ENCODE results near the gene METTL4. TPM values are rescaled to one million over a fixed set of nuclear protein-coding genes. Genes with fewer than 3 reads are reported as not detected.

Gene METTL4
- total RNA-seq: 10 to 100 TPM; 22.1 to 23.7 TPM

- CTCF ChIA-PET: interaction anchor here (0.9 to 3.1 kb wide), 5 partner anchors 9 to 86 kb away, joined by 3 to 9 read pairs (median 3); no protein-coding TSS in a partner anchor
- peak within 1 kb of the TSS; percentile 96 for H3K27ac Mint-ChIP-seq
- DNase-seq: peak; percentile 87
- H3K27me3 Mint-ChIP-seq: no peaks in the 10 kb centered on the region
- peak within 1 kb of the TSS; percentile 95 for H3K4me3 Mint-ChIP-seq
- POLR2A ChIA-PET: interaction anchor here (0.6 to 7.5 kb wide), 32 partner anchors 8 to 1914 kb away, joined by 3 to 195 read pairs (median 4); partner anchors contain the start of genes MYL12A, SMCHD1 and TYMS
- no peaks in the 10 kb centered on the region for H3K9me3 Mint-ChIP-seq
- peaks cover 66% of the 10 kb centered on the region for H3K36me3 Mint-ChIP-seq (ENCODE audit: low read depth)
- H3K4me1 Mint-ChIP-seq: peaks cover 55% of the 10 kb centered on the region
Observed at GRCh38 chr18:2571200-2572170, at the start of gene METTL4, which contains the start of gene NDC80. TSS of gene METTL4 (minus strand) at chr18:2571505. CDS start at chr18:2567216, 4,289 bp downstream. TSS of gene NDC80 (plus strand) at chr18:2571557. CDS start at chr18:2572986, 1,429 bp downstream.

- ChIA-PET POLR2A (interaction anchor here (1.5 to 1.9 kb wide), 2 partner anchors 23 to 38 kb away, joined by 4 to 11 read pairs; partner anchors contain the start of gene SMCHD1), CTCF (no interaction called here)
- Mint-ChIP-seq H3K27me3 (no peaks in the 10 kb centered on the region), H3K9me3 (no peaks in the 10 kb centered on the region), H3K36me3 (ENCODE audit: low read depth) (peaks cover 45% of the 10 kb centered on the region), H3K27ac (no peak overlapping the region), H3K4me1 (no peaks in the 10 kb centered on the region), H3K4me3 (no peak overlapping the region)
- no peak for DNase-seq
Observed at GRCh38 chr18:2618009-2618408, 46.7 kb upstream of the METTL4 start.

GRCh38 chr18:2617401-2617998 is 46.2 kb upstream of the METTL4 start:
- no peaks in the 10 kb centered on the region for H3K27me3 Mint-ChIP-seq
- no peaks in the 10 kb centered on the region for H3K9me3 Mint-ChIP-seq
- POLR2A ChIA-PET: interaction anchor here (1.3 to 1.9 kb wide), 3 partner anchors 19 to 39 kb away, joined by 4 to 11 read pairs (median 5); partner anchors contain the start of gene SMCHD1
- CTCF ChIA-PET: no interaction called here
- peaks cover 50% of the 10 kb centered on the region for H3K36me3 Mint-ChIP-seq (ENCODE audit: low read depth)
- H3K27ac Mint-ChIP-seq: no peak overlapping the region
- H3K4me3 Mint-ChIP-seq: no peak overlapping the region
- no peak for DNase-seq
- peaks cover 1% of the 10 kb centered on the region for H3K4me1 Mint-ChIP-seq

- Mint-ChIP-seq H3K4me3 (no peak overlapping the region), H3K4me1 (peaks cover 11% of the 10 kb centered on the region), H3K27ac (no peak overlapping the region), H3K27me3 (no peaks in the 10 kb centered on the region), H3K9me3 (no peaks in the 10 kb centered on the region), H3K36me3 (ENCODE audit: low read depth) (peaks cover 81% of the 10 kb centered on the region)
- ChIA-PET POLR2A (no interaction called here), CTCF (no interaction called here)
- no peak for DNase-seq
Observed at GRCh38 chr18:2612996-2613395, 41.7 kb upstream of the METTL4 start.

- Mint-ChIP-seq H3K9me3 (no peaks in the 10 kb centered on the region), H3K4me3 (no peak overlapping the region), H3K36me3 (ENCODE audit: low read depth) (peaks cover 70% of the 10 kb centered on the region), H3K27ac (no peak overlapping the region), H3K27me3 (no peaks in the 10 kb centered on the region), H3K4me1 (peaks cover 23% of the 10 kb centered on the region)
- POLR2A ChIA-PET: interaction anchor here (1.2 kb wide), 1 partner anchor 45 kb away, joined by 3 read pairs; the partner anchor contains the start of gene SMCHD1
- CTCF ChIA-PET: no interaction called here
- no peak for DNase-seq
Observed at GRCh38 chr18:2610549-2610948, 39.2 kb upstream of the METTL4 start.

- peak overlapping the region; percentile 16 for H3K27ac Mint-ChIP-seq
- ChIA-PET CTCF (interaction anchor here (1.0 to 1.6 kb wide), 2 partner anchors 15 to 30 kb away, joined by 3 to 4 read pairs; no protein-coding TSS in a partner anchor), POLR2A (interaction anchor here (2.3 to 8.5 kb wide), 2 partner anchors 27 to 47 kb away, joined by 13 to 193 read pairs; partner anchors contain the start of gene SMCHD1)
- no peak overlapping the region for H3K4me3 Mint-ChIP-seq
- no peaks in the 10 kb centered on the region for H3K9me3 Mint-ChIP-seq
- no peak for DNase-seq
- peaks cover 66% of the 10 kb centered on the region for H3K36me3 Mint-ChIP-seq (ENCODE audit: low read depth)
- H3K4me1 Mint-ChIP-seq: peaks cover 33% of the 10 kb centered on the region
- H3K27me3 Mint-ChIP-seq: no peaks in the 10 kb centered on the region
Observed at GRCh38 chr18:2609604-2610003, 38.3 kb upstream of the METTL4 start.

- DNase-seq: no peak
- Mint-ChIP-seq H3K4me3 (peak overlapping the region; percentile 60), H3K4me1 (peaks cover 47% of the 10 kb centered on the region), H3K27me3 (no peaks in the 10 kb centered on the region), H3K9me3 (no peaks in the 10 kb centered on the region), H3K36me3 (ENCODE audit: low read depth) (peaks cover 61% of the 10 kb centered on the region), H3K27ac (peak overlapping the region; percentile 88)
- ChIA-PET CTCF (interaction anchor here (1.0 to 2.5 kb wide), 8 partner anchors 16 to 52 kb away, joined by 3 to 8 read pairs (median 4); partner anchors contain the start of gene SMCHD1), POLR2A (interaction anchor here (0.7 to 8.5 kb wide), 17 partner anchors 12 to 641 kb away, joined by 3 to 193 read pairs (median 8); partner anchors contain the start of genes METTL4, MYL12A, NDC80 and SMCHD1)
Observed at GRCh38 chr18:2606335-2606734, 35.0 kb upstream of the METTL4 start.

GRCh38 chr18:2602844-2603243 is 31.5 kb upstream of the METTL4 start:
- no peak for DNase-seq
- ChIA-PET CTCF (interaction anchor here (2.0 kb wide), 1 partner anchor 53 kb away, joined by 7 read pairs; the partner anchor contains the start of gene SMCHD1), POLR2A (interaction anchor here (1.3 to 8.5 kb wide), 3 partner anchors 30 to 54 kb away, joined by 4 to 193 read pairs (median 121); partner anchors contain the start of gene SMCHD1)
- peaks cover 40% of the 10 kb centered on the region for H3K4me1 Mint-ChIP-seq
- no peaks in the 10 kb centered on the region for H3K27me3 Mint-ChIP-seq
- peak overlapping the region; percentile 17 for H3K27ac Mint-ChIP-seq
- no peaks in the 10 kb centered on the region for H3K9me3 Mint-ChIP-seq
- H3K4me3 Mint-ChIP-seq: no peak overlapping the region
- peaks cover 65% of the 10 kb centered on the region for H3K36me3 Mint-ChIP-seq (ENCODE audit: low read depth)

- no peak overlapping the region for H3K4me3 Mint-ChIP-seq
- no peaks in the 10 kb centered on the region for H3K27me3 Mint-ChIP-seq
- peak overlapping the region; percentile 63 for H3K27ac Mint-ChIP-seq
- no peak for DNase-seq
- ChIA-PET CTCF (no interaction called here), POLR2A (no interaction called here)
- H3K9me3 Mint-ChIP-seq: peaks cover 3% of the 10 kb centered on the region
- H3K36me3 Mint-ChIP-seq (ENCODE audit: low read depth): peaks cover 77% of the 10 kb centered on the region
- peaks cover 28% of the 10 kb centered on the region for H3K4me1 Mint-ChIP-seq
Observed at GRCh38 chr18:2597639-2598038, 26.3 kb upstream of the METTL4 start.

- H3K9me3 Mint-ChIP-seq: no peaks in the 10 kb centered on the region
- H3K4me1 Mint-ChIP-seq: peaks cover 47% of the 10 kb centered on the region
- no peaks in the 10 kb centered on the region for H3K27me3 Mint-ChIP-seq
- peaks cover 81% of the 10 kb centered on the region for H3K36me3 Mint-ChIP-seq (ENCODE audit: low read depth)
- H3K27ac Mint-ChIP-seq: peak overlapping the region; percentile 70
- DNase-seq: no peak
- ChIA-PET CTCF (interaction anchor here (0.8 kb wide), 2 partner anchors 15 to 52 kb away, joined by 3 to 4 read pairs; no protein-coding TSS in a partner anchor), POLR2A (interaction anchor here (2.1 to 5.7 kb wide), 7 partner anchors 15 to 67 kb away, joined by 4 to 48 read pairs (median 16); partner anchors contain the start of genes METTL4, NDC80 and SMCHD1)
- H3K4me3 Mint-ChIP-seq: peak overlapping the region; percentile 12
Observed at GRCh38 chr18:2590303-2590702, 19.0 kb upstream of the METTL4 start.

- Mint-ChIP-seq H3K36me3 (ENCODE audit: low read depth) (peaks cover 81% of the 10 kb centered on the region), H3K27me3 (no peaks in the 10 kb centered on the region), H3K4me3 (no peak overlapping the region), H3K9me3 (no peaks in the 10 kb centered on the region), H3K27ac (peak overlapping the region; percentile 71), H3K4me1 (peaks cover 45% of the 10 kb centered on the region)
- POLR2A ChIA-PET: interaction anchor here (0.9 to 5.7 kb wide), 10 partner anchors 11 to 118 kb away, joined by 4 to 48 read pairs (median 7); partner anchors contain the start of genes METTL4, NDC80 and SMCHD1
- CTCF ChIA-PET: interaction anchor here (0.7 to 1.4 kb wide), 5 partner anchors 16 to 920 kb away, joined by 3 to 4 read pairs (median 3); no protein-coding TSS in a partner anchor
- DNase-seq: no peak
Observed at GRCh38 chr18:2589345-2590068, 18.2 kb upstream of the METTL4 start.

All from activated CD4-positive, alpha-beta memory T cell treated with anti-CD3 and anti-CD28 coated beads, Interleukin-2, amount 10 ng/mL, durations not matched to agents 7 days and 5 days (primary cell).